C4-2B (cell line): ENCODE data around the gene DEFB124.

Experiments used
- CTCF ChIP-seq: fragments of 450-650 bp; conservative IDR thresholded peaks from 2 replicates; pipeline ENCODE4 v1.5.1; 2017; ENCODE audit warnings: mild to moderate bottlenecking
- ZFX ChIP-seq: fragments of 450-650 bp; IDR thresholded peaks from 2 replicates; pipeline ENCODE4 v1.6.1; 2017

GRCh38 chr20:31517373-31517772, 42.4 kb upstream of the DEFB124 start:
- TF ChIP-seq CTCF (no peak), ZFX (no peak)
